HepG2 (cell line): ENCODE results near the gene CAPN9. TPM values are rescaled to one million over a fixed set of nuclear protein-coding genes. Genes with fewer than 3 reads are reported as not detected.

Experiments used
- FOSL2 ChIP-seq: sonication (generic); formaldehyde crosslinking; IDR thresholded peaks from 2 replicates; pipeline ENCODE4 v1.4.0; 2020; ENCODE audit warnings: missing genetic modification reagents
- HNF4A ChIP-seq: sonication (generic); formaldehyde crosslinking; IDR thresholded peaks from 2 replicates; pipeline ENCODE4 v1.4.0; 2020; ENCODE audit warnings: missing genetic modification reagents
- HNRNPK ChIP-seq: fragments of 200-400 bp; formaldehyde crosslinking; IDR thresholded peaks from 2 replicates; pipeline ENCODE4 v1.6.1; 2018; ENCODE audit warnings: low read length, low read depth, moderate library complexity, mild to moderate bottlenecking; ENCODE audit not compliant: poor library complexity, severe bottlenecking
- HOXD1 ChIP-seq: sonication (generic); formaldehyde crosslinking; IDR thresholded peaks from 2 replicates; pipeline ENCODE4 v1.5.0; 2020; ENCODE audit warnings: missing genetic modification reagents
- KLF12 ChIP-seq: sonication (generic); formaldehyde crosslinking; IDR thresholded peaks from 2 replicates; pipeline ENCODE4 v1.4.0; 2020; ENCODE audit warnings: missing genetic modification reagents, borderline replicate concordance
- MTA3 ChIP-seq: sonication (generic); formaldehyde crosslinking; IDR thresholded peaks from 2 replicates; pipeline ENCODE4 v1.4.0; 2020; ENCODE audit warnings: missing genetic modification reagents
- RARA ChIP-seq: IDR thresholded peaks from 2 replicates; pipeline ENCODE4 v1.6.1; 2016; ENCODE audit warnings: missing genetic modification reagents, missing compliant biosample characterization
- RBM39 ChIP-seq: fragments of 200-400 bp; formaldehyde crosslinking; IDR thresholded peaks from one replicate; pipeline ENCODE4 v1.6.1; 2018; ENCODE audit warnings: antibody characterized with exemption, mild to moderate bottlenecking, low read depth, low read length; ENCODE audit not compliant: poor library complexity, severe bottlenecking
- SRSF1 ChIP-seq: fragments of 200-400 bp; formaldehyde crosslinking; optimal IDR thresholded peaks from 2 replicates; pipeline ENCODE3; 2017; ENCODE audit warnings: mild to moderate bottlenecking, low read depth, low read length, moderate library complexity
- YY1 ChIP-seq: IDR thresholded peaks from 2 replicates; pipeline ENCODE4 v1.6.1; 2011; ENCODE audit warnings: low read length, low read depth, moderate library complexity, mild to moderate bottlenecking; ENCODE audit not compliant: insufficient read depth, insufficient replicate concordance
- ZBTB20 ChIP-seq: sonication (generic); formaldehyde crosslinking; IDR thresholded peaks from 2 replicates; pipeline ENCODE4 v1.8.1; 2023; ENCODE audit warnings: missing genetic modification reagents, low read depth, mild to moderate bottlenecking, borderline replicate concordance
- ZBTB7A ChIP-seq: sonication (generic); formaldehyde crosslinking; IDR thresholded peaks from 2 replicates; pipeline ENCODE4 v1.8.0; 2022; ENCODE audit warnings: mild to moderate bottlenecking, missing genetic modification reagents
- ZBTB8A ChIP-seq: sonication (generic); formaldehyde crosslinking; IDR thresholded peaks from 2 replicates; pipeline ENCODE4 v1.4.0; 2020; ENCODE audit warnings: mild to moderate bottlenecking, low read depth, missing genetic modification reagents, borderline replicate concordance
- ZNF335 ChIP-seq: sonication (generic); formaldehyde crosslinking; IDR thresholded peaks from 2 replicates; pipeline ENCODE4 v1.4.0; 2020; ENCODE audit warnings: missing genetic modification reagents
- ZNF75D ChIP-seq: sonication (generic); formaldehyde crosslinking; IDR thresholded peaks from 2 replicates; pipeline ENCODE4 v1.8.1; 2023; ENCODE audit warnings: missing genetic modification reagents, mild to moderate bottlenecking, borderline replicate concordance
- ZNF768 ChIP-seq: sonication (generic); formaldehyde crosslinking; IDR thresholded peaks from 2 replicates; pipeline ENCODE4 v1.4.0; 2020; ENCODE audit warnings: missing genetic modification reagents
- ZNF782 ChIP-seq: sonication (generic); formaldehyde crosslinking; IDR thresholded peaks from 2 replicates; pipeline ENCODE4 v1.4.0; 2020; ENCODE audit warnings: missing genetic modification reagents, mild to moderate bottlenecking, borderline replicate concordance
- ZNF788 ChIP-seq: sonication (generic); formaldehyde crosslinking; IDR thresholded peaks from 2 replicates; pipeline ENCODE4 v1.5.0; 2020; ENCODE audit warnings: mild to moderate bottlenecking, missing genetic modification reagents, borderline replicate concordance
- polyA plus RNA-seq, 8 experiments: library from polyadenylated mRNA; depleted of rRNA in 3 of 8; stranded (reverse) in 7 of 8; unstranded in 1 of 8; fragments of >200 nt; fragmentation: Illumina TruSeq in 4 of 8; extraction: Trizol in 4 of 8; gene quantifications; 2 replicates each; pipeline versions ENCODE4 v1.2.1 to v1.2.3, GENCODE V29; 2011 to 2016; ENCODE audit warnings: low read depth in 4 of 8, missing spikeins in 1 of 8, mixed read lengths in 1 of 8; ENCODE audit not compliant: insufficient read depth in 1 of 8
- total RNA-seq, 5 experiments: library from RNA; depleted of rRNA; stranded (reverse); fragments of >200 nt; fragmentation: Illumina TruSeq; extraction: Trizol; gene quantifications; 2 replicates each; pipeline ENCODE4 v1.2.3, GENCODE V29; 2016; ENCODE audit warnings: low read depth in 1 of 5
- TF ChIP-seq, protein P1 (sequence below): sonication (generic); formaldehyde crosslinking; IDR thresholded peaks from 2 replicates; pipeline ENCODE4 v1.4.0; 2020; ENCODE audit warnings: mild to moderate bottlenecking, low read depth, missing genetic modification reagents
- TF ChIP-seq, protein P2 (sequence below): sonication (generic); formaldehyde crosslinking; IDR thresholded peaks from 2 replicates; pipeline ENCODE4 v1.9.0; 2021; ENCODE audit warnings: missing genetic modification reagents, mild to moderate bottlenecking, borderline replicate concordance
- TF ChIP-seq, protein P3 (sequence below): sonication (generic); formaldehyde crosslinking; IDR thresholded peaks from 2 replicates; pipeline ENCODE4 v1.4.0; 2020; ENCODE audit warnings: low read depth, missing genetic modification reagents
- TF ChIP-seq, protein P4 (sequence below): sonication (generic); formaldehyde crosslinking; IDR thresholded peaks from 2 replicates; pipeline ENCODE4 v1.4.0; 2020; ENCODE audit warnings: missing genetic modification reagents, borderline replicate concordance

The CAPN9 gene
- total and polyA plus RNA-seq, 2 of the 13 experiments (the other 11 are each of a cell fraction or from before 2014, with no cell fraction given) = 0.04 to 0.31 TPM

DNA sequence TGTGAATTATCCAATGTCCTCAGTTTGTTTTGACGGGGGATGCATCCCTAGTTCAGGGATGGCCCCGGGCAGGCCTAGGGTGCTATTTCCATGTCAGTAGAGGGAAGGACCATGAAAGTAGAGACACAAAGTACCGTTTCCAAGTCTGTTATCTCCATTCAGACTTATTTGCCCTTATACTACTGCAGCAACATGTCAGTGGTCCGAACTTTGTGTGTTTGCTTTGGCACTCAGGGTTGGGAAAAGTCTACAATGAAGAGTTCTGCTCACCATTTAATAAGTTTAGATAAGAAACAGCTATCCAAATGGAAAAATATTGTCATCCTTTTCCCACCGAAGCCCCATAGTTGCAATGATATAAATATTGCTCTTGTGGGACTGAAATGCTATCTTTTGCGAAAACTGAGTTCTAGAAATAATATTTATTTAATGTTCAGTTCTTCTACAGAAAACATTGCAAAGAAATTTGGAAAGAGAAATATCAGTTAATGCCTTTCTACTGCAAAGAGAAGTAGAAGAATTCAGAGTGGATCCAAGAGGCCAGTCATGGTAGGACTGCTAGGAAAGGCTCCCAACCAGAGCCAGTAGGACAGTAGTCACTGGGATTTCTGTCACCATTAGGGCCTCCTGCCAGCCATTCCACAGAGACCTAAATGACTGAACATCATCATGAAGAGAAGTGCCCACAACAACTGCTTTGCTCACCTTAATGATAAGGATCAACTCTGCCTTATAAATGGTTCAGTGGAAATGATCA lies 21.8 kb upstream of the CAPN9 start (continued):
- TF ChIP-seq HNRNPK (no peak), ZNF768 (CRISPR knock-in tag) (no peak), RARA (CRISPR knock-in tag) (peak; percentile 71), ZNF782 (CRISPR knock-in tag) (no peak), KLF12 (CRISPR knock-in tag) (no peak), ZNF788 (CRISPR knock-in tag) (no peak), SRSF1 (no peak), ZBTB8A (CRISPR knock-in tag) (no peak), HOXD1 (CRISPR knock-in tag) (no peak), YY1 (no peak), RBM39 (no peak), HNF4A (CRISPR knock-in tag) (peak; percentile 89), ZBTB7A (CRISPR knock-in tag) (no peak), MTA3 (CRISPR knock-in tag) (no peak), ZBTB20 (CRISPR knock-in tag) (no peak), FOSL2 (CRISPR knock-in tag) (no peak), ZNF75D (no peak), ZNF335 (CRISPR knock-in tag) (no peak)
- TF ChIP-seq, protein P1, sequence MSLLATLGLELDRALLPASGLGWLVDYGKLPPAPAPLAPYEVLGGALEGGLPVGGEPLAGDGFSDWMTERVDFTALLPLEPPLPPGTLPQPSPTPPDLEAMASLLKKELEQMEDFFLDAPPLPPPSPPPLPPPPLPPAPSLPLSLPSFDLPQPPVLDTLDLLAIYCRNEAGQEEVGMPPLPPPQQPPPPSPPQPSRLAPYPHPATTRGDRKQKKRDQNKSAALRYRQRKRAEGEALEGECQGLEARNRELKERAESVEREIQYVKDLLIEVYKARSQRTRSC = no peak
- TF ChIP-seq, protein P2, sequence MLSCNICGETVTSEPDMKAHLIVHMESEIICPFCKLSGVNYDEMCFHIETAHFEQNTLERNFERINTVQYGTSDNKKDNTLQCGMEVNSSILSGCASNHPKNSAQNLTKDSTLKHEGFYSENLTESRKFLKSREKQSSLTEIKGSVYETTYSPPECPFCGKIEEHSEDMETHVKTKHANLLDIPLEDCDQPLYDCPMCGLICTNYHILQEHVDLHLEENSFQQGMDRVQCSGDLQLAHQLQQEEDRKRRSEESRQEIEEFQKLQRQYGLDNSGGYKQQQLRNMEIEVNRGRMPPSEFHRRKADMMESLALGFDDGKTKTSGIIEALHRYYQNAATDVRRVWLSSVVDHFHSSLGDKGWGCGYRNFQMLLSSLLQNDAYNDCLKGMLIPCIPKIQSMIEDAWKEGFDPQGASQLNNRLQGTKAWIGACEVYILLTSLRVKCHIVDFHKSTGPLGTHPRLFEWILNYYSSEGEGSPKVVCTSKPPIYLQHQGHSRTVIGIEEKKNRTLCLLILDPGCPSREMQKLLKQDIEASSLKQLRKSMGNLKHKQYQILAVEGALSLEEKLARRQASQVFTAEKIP (CRISPR knock-in tag) = no peak
- TF ChIP-seq, protein P3, sequence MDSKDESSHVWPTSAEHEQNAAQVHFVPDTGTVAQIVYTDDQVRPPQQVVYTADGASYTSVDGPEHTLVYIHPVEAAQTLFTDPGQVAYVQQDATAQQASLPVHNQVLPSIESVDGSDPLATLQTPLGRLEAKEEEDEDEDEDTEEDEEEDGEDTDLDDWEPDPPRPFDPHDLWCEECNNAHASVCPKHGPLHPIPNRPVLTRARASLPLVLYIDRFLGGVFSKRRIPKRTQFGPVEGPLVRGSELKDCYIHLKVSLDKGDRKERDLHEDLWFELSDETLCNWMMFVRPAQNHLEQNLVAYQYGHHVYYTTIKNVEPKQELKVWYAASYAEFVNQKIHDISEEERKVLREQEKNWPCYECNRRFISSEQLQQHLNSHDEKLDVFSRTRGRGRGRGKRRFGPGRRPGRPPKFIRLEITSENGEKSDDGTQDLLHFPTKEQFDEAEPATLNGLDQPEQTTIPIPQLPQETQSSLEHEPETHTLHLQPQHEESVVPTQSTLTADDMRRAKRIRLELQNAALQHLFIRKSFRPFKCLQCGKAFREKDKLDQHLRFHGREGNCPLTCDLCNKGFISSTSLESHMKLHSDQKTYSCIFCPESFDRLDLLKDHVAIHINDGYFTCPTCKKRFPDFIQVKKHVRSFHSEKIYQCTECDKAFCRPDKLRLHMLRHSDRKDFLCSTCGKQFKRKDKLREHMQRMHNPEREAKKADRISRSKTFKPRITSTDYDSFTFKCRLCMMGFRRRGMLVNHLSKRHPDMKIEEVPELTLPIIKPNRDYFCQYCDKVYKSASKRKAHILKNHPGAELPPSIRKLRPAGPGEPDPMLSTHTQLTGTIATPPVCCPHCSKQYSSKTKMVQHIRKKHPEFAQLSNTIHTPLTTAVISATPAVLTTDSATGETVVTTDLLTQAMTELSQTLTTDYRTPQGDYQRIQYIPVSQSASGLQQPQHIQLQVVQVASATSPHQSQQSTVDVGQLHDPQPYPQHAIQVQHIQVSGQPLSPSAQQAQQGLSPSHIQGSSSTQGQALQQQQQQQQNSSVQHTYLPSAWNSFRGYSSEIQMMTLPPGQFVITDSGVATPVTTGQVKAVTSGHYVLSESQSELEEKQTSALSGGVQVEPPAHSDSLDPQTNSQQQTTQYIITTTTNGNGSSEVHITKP (CRISPR knock-in tag) = no peak
- TF ChIP-seq, protein P4, sequence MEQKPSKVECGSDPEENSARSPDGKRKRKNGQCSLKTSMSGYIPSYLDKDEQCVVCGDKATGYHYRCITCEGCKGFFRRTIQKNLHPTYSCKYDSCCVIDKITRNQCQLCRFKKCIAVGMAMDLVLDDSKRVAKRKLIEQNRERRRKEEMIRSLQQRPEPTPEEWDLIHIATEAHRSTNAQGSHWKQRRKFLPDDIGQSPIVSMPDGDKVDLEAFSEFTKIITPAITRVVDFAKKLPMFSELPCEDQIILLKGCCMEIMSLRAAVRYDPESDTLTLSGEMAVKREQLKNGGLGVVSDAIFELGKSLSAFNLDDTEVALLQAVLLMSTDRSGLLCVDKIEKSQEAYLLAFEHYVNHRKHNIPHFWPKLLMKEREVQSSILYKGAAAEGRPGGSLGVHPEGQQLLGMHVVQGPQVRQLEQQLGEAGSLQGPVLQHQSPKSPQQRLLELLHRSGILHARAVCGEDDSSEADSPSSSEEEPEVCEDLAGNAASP (CRISPR knock-in tag) = peak; percentile 43; the same call in 1 of the 2 replicates
